Neural crest cell (in vitro differentiated cells): ENCODE data around the gene CDC42BPB. TPM values are rescaled to one million over a fixed set of nuclear protein-coding genes. Genes with fewer than 3 reads are reported as not detected.
"Not testable (repeated sequence)": the region's sequence is repeated elsewhere in the genome, so short reads cannot be mapped to it uniquely, and the experiment has no call there.

Experiments used
- DNase-seq: peaks from one replicate; pipeline ENCODE4 v3.0.0; 2021; ENCODE audit warnings: low read depth, mixed read lengths, low spot score
- H3K27ac Mint-ChIP-seq: one replicate; pipeline ENCODE4 v1.8.0; 2021; ENCODE audit warnings: mild to moderate bottlenecking, mixed read lengths; ENCODE audit not compliant: unreplicated experiment
- H3K27me3 Mint-ChIP-seq: 2 replicates; pipeline ENCODE4 v1.8.0; 2021; ENCODE audit warnings: low read depth, mild to moderate bottlenecking, mixed read lengths
- H3K36me3 Mint-ChIP-seq: 2 replicates; pipeline ENCODE4 v1.8.0; 2021; ENCODE audit warnings: low read depth, mild to moderate bottlenecking, mixed read lengths
- H3K4me1 Mint-ChIP-seq: 2 replicates; pipeline ENCODE4 v1.8.0; 2021; ENCODE audit warnings: mixed read lengths
- H3K4me3 Mint-ChIP-seq: one replicate; pipeline ENCODE4 v1.8.0; 2021; ENCODE audit warnings: mild to moderate bottlenecking, mixed read lengths
- H3K9me3 Mint-ChIP-seq: 2 replicates; pipeline ENCODE4 v1.8.0; 2021; ENCODE audit warnings: mixed read lengths
- total RNA-seq: library from RNA; stranded (reverse); gene quantifications from 2 replicates; pipeline ENCODE4 v1.2.1, GENCODE V29; 2021
- TF ChIP-seq, protein P1 (sequence below): fragments of 200-600 bp; sonication (generic); conservative IDR thresholded peaks from 2 replicates; pipeline ENCODE4 v1.5.0; 2021; ENCODE audit warnings: antibody characterized with exemption, mild to moderate bottlenecking

The CDC42BPB gene
- total RNA-seq, 1 donor from 2014 or later, result 94.8 TPM

DNA sequence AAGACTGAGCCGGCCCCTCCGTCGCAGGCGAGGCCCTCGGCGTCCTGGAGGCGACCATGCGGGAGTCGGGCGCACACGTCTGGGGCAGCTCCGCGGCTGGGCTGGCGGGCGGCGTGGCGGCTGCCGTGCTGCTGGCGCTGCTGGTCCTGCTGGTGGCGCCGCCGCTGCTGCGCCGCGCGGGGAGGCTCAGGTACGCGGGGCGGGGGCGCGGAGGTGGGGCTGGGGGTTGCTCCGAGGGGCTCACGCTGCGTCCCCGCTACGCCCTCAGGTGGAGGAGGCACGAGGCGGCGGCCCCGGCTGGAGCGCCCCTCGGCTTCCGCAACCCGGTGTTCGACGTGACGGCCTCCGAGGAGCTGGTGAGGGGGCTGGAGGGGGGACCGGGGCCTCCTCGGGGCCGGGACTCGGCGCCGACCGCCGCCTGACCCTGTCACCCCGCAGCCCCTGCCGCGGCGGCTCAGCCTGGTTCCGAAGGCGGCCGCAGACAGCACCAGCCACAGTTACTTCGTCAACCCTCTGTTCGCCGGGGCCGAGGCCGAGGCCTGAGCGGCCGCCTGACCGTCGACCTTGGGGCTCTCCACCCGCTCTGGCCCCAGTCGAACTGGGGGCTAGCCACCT lies 127.1 kb downstream of the CDC42BPB start:
- Mint-ChIP-seq H3K9me3 (no peaks in the 10 kb centered on the region), H3K4me1 (peaks cover 6% of the 10 kb centered on the region), H3K27me3 (peaks cover 59% of the 10 kb centered on the region), H3K27ac (no peak overlapping the region), H3K4me3 (no peak overlapping the region), H3K36me3 (peaks cover 6% of the 10 kb centered on the region)
- TF ChIP-seq, protein P1, sequence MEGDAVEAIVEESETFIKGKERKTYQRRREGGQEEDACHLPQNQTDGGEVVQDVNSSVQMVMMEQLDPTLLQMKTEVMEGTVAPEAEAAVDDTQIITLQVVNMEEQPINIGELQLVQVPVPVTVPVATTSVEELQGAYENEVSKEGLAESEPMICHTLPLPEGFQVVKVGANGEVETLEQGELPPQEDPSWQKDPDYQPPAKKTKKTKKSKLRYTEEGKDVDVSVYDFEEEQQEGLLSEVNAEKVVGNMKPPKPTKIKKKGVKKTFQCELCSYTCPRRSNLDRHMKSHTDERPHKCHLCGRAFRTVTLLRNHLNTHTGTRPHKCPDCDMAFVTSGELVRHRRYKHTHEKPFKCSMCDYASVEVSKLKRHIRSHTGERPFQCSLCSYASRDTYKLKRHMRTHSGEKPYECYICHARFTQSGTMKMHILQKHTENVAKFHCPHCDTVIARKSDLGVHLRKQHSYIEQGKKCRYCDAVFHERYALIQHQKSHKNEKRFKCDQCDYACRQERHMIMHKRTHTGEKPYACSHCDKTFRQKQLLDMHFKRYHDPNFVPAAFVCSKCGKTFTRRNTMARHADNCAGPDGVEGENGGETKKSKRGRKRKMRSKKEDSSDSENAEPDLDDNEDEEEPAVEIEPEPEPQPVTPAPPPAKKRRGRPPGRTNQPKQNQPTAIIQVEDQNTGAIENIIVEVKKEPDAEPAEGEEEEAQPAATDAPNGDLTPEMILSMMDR, result peak; percentile 18
- peak; percentile 20 for DNase-seq

DNA sequence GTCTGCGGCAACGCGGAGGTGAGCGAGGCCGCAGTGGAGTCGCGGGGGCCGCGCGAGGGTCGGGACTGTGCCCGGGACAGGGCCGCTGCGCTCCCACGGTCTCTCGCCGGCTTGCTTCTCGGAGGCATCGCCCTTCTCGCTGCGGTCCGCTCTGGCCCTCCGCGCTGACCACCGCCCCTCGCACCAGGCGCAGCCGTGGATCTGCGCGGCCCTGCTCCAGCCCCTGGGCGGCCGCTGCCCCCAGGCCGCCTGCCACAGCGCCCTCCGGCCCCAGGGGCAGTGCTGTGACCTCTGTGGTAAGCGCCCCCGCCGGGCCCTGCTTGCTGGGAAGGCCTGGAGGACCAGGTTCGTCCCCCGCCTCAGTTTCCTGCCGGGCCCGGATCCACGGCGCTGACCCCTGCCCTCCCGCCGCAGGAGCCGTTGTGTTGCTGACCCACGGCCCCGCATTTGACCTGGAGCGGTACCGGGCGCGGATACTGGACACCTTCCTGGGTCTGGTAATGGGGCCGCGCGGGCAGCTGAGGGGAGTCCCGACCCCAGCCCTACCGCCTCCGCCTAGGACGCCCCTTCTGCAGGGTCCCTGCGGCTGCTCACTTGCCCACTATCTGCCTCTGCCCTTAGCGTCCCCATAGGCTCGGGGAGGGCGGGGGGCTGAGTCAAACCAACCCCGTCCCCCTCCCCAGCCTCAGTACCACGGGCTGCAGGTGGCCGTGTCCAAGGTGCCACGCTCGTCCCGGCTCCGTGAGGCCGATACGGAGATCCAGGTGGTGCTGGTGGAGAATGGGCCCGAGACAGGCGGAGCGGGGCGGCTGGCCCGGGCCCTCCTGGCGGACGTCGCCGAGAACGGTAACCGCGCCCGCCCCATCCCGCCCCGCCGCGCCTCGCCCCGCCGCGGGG lies 127.9 kb downstream of the CDC42BPB start:
- DNase-seq, result no peak
- TF ChIP-seq, protein P1, result no peak
- peaks cover 6% of the 10 kb centered on the region for H3K4me1 Mint-ChIP-seq
- H3K36me3 Mint-ChIP-seq, result peaks cover 2% of the 10 kb centered on the region
- H3K4me3 Mint-ChIP-seq, result no peak overlapping the region
- no peak overlapping the region for H3K27ac Mint-ChIP-seq
- no peaks in the 10 kb centered on the region for H3K9me3 Mint-ChIP-seq
- peaks cover 60% of the 10 kb centered on the region for H3K27me3 Mint-ChIP-seq

DNA sequence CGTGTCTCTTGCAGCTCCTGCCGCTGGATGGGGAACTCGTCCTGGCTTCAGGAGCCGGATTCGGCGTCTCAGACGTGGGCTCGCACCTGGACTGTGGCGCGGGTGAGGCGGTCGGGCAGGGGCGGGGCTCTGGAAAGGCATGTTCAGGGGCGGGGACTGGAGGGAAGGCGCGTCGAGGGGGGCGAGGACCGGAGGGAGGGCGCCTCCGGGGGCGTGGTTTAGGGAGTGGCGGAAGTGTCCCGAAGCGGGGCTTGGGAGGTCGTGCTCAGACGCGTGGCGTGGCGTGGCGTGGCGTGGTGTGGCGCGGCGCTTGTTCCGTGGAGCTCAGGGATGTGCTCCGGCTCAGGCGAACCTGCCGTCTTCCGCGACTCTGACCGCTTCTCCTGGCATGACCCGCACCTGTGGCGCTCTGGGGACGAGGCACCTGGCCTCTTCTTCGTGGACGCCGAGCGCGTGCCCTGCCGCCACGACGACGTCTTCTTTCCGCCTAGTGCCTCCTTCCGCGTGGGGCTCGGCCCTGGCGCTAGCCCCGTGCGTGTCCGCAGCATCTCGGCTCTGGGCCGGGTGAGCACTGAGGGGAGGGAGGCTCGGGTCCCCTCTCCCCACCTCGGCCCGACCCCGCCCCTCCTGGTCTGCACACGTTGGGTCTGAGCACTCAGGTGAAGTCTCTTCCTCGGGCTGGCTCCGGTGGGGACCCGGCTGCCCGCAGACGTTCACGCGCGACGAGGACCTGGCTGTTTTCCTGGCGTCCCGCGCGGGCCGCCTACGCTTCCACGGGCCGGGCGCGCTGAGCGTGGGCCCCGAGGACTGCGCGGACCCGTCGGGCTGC lies 128.7 kb downstream of the CDC42BPB start:
- TF ChIP-seq, protein P1, result no peak
- DNase-seq, result peak; percentile 54
- H3K36me3 Mint-ChIP-seq, result peaks cover 2% of the 10 kb centered on the region
- no peak overlapping the region for H3K27ac Mint-ChIP-seq
- H3K27me3 Mint-ChIP-seq, result peaks cover 62% of the 10 kb centered on the region
- H3K4me3 Mint-ChIP-seq, result peak overlapping the region; percentile 56
- no peaks in the 10 kb centered on the region for H3K9me3 Mint-ChIP-seq
- peaks cover 6% of the 10 kb centered on the region for H3K4me1 Mint-ChIP-seq

DNA sequence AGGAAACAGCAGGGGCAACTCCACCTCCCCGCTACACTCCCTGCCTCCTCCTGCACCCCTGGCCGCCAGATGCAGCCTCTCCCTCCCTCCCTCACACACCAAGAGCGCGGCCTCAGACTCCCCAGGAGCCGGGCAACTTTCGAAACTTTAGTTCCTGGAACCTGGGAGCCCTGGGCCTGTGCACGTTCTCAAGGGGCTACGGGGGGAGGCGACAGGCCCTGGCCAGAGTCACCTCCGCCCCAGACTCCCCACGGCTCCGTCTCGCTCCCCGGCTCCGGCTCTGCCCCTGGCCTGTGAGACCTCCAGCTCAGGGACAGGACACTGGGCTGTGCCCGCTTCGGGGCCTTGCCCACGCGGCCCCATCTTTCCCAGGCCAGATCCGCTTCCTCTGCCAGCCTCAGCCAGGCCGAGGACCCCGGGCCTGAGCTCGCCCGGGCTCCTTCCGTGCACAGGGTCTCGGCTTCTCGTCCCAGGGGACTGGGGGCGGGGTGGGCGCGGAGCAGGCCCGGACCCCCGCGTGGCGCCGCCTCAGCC lies 129.4 kb downstream of the CDC42BPB start:
- Mint-ChIP-seq H3K4me3 (peak overlapping the region; percentile 41), H3K9me3 (no peaks in the 10 kb centered on the region), H3K27me3 (peaks cover 62% of the 10 kb centered on the region), H3K36me3 (no peaks in the 10 kb centered on the region), H3K27ac (no peak overlapping the region), H3K4me1 (peaks cover 6% of the 10 kb centered on the region)
- DNase-seq, result no peak
- TF ChIP-seq, protein P1, result no peak

DNA sequence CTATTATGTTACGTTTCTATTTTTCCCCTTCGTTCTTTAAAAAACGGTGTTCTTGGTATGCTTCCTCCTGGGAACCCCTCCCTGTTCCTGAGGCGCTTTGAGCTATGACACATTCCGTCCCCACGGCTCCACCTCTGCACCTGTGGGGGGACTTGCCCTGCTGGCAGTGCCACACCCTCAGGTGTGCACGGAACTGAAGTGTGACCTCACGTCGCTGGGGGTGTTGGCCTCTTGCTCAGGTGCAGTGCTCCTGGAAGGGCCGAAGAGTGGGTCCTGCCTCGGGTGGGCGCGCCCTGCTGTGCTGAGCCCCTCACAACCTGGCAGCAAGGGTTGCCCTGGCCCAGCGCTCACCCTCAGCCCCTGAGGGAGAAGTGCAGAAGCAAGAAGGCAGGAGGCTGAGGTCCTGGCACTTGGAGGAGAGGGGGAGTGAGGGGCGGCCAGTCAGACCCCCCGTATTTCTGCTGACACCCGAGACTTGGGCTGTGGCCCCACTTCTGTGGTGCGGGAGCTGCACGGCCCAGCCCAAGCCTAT lies 129.9 kb downstream of the CDC42BPB start:
- Mint-ChIP-seq H3K27ac (no peak overlapping the region), H3K4me1 (peaks cover 6% of the 10 kb centered on the region), H3K27me3 (peaks cover 60% of the 10 kb centered on the region), H3K4me3 (no peak overlapping the region), H3K36me3 (no peaks in the 10 kb centered on the region), H3K9me3 (no peaks in the 10 kb centered on the region)
- DNase-seq, result no peak
- TF ChIP-seq, protein P1, result no peak

DNA sequence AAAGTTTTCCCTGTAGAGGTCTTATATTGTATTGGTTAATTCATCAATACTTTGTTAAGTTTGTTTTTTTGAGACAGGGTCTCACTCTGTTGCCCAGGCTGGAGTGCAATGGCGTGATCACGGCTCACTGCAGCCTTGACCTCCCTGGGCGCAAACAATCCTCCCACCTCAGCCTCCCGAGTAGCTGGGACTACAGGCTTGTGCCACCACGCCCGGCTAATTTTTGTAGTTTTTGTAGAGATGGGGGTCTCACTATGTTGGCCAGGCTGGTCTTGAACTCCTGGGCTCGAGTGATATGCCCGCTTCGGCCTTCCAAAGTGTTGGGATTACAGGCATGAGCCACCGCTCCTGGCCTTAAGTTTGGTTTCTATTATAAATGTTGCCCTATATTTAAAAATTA lies 130.5 kb downstream of the CDC42BPB start:
- not testable (repeated sequence) for H3K27ac Mint-ChIP-seq, H3K4me1 Mint-ChIP-seq, H3K36me3 Mint-ChIP-seq, H3K4me3 Mint-ChIP-seq, H3K9me3 Mint-ChIP-seq, DNase-seq
- H3K27me3 Mint-ChIP-seq, result peaks cover 55% of the 10 kb centered on the region
